Rectal smooth muscle tissue (tissue), 1 donor: ENCODE measurements around the gene SLC7A10.

ENCODE experiments used
- H3K27ac ChIP-seq: one replicate; pipeline ENCODE4 v1.7.0; 2013; ENCODE audit warnings: low read depth, low read length, inconsistent platforms
- H3K27me3 ChIP-seq: one replicate; pipeline ENCODE4 v1.7.0; 2013; ENCODE audit warnings: low read length; ENCODE audit not compliant: control insufficient read depth, insufficient read depth
- H3K36me3 ChIP-seq: one replicate; pipeline ENCODE4 v1.7.0; 2013; ENCODE audit warnings: low read length; ENCODE audit not compliant: control insufficient read depth, insufficient read depth
- H3K4me1 ChIP-seq: one replicate; pipeline ENCODE4 v1.7.0; 2013; ENCODE audit warnings: low read length; ENCODE audit not compliant: control insufficient read depth, insufficient read depth
- H3K4me3 ChIP-seq: one replicate; pipeline ENCODE4 v1.7.0; 2013; ENCODE audit warnings: low read length
- H3K9ac ChIP-seq: one replicate; pipeline ENCODE4 v1.7.0; 2013; ENCODE audit warnings: low read length

The SLC7A10 gene

GRCh38 chr19:33240181-33240771 is 14.6 kb upstream of the SLC7A10 start:
- H3K4me1 ChIP-seq: no peaks in the 10 kb centered on the region
- no peak overlapping the region for H3K4me3 ChIP-seq
- no peaks in the 10 kb centered on the region for H3K36me3 ChIP-seq
- H3K27ac ChIP-seq: no peak overlapping the region
- no peak overlapping the region for H3K9ac ChIP-seq
- H3K27me3 ChIP-seq: peaks cover 2% of the 10 kb centered on the region

GRCh38 chr19:33239223-33239975 is 13.7 kb upstream of the SLC7A10 start:
- Histone ChIP-seq H3K36me3 (no peaks in the 10 kb centered on the region), H3K4me1 (no peaks in the 10 kb centered on the region), H3K27me3 (peaks cover 2% of the 10 kb centered on the region), H3K27ac (no peak overlapping the region), H3K9ac (no peak overlapping the region), H3K4me3 (no peak overlapping the region)

- H3K36me3 ChIP-seq: no peaks in the 10 kb centered on the region
- H3K4me3 ChIP-seq: no peak overlapping the region
- H3K27ac ChIP-seq: no peak overlapping the region
- no peaks in the 10 kb centered on the region for H3K4me1 ChIP-seq
- peaks cover 2% of the 10 kb centered on the region for H3K27me3 ChIP-seq
- H3K9ac ChIP-seq: no peak overlapping the region
Observed at GRCh38 chr19:33238481-33239149, 13.0 kb upstream of the SLC7A10 start.

GRCh38 chr19:33236696-33237390 is 11.2 kb upstream of the SLC7A10 start:
- no peak overlapping the region for H3K27ac ChIP-seq
- H3K4me3 ChIP-seq: no peak overlapping the region
- H3K4me1 ChIP-seq: no peaks in the 10 kb centered on the region
- H3K9ac ChIP-seq: no peak overlapping the region
- no peaks in the 10 kb centered on the region for H3K36me3 ChIP-seq
- no peaks in the 10 kb centered on the region for H3K27me3 ChIP-seq

- Histone ChIP-seq H3K4me1 (no peaks in the 10 kb centered on the region), H3K27me3 (no peaks in the 10 kb centered on the region), H3K4me3 (no peak overlapping the region), H3K27ac (no peak overlapping the region), H3K9ac (no peak overlapping the region), H3K36me3 (no peaks in the 10 kb centered on the region)
Observed at GRCh38 chr19:33235996-33236350, 10.3 kb upstream of the SLC7A10 start.

GRCh38 chr19:33235269-33235995 is 9.8 kb upstream of the SLC7A10 start:
- Histone ChIP-seq H3K36me3 (no peaks in the 10 kb centered on the region), H3K9ac (no peak overlapping the region), H3K27me3 (no peaks in the 10 kb centered on the region), H3K4me1 (no peaks in the 10 kb centered on the region), H3K4me3 (no peak overlapping the region), H3K27ac (no peak overlapping the region)

- no peak overlapping the region for H3K27ac ChIP-seq
- H3K36me3 ChIP-seq: no peaks in the 10 kb centered on the region
- H3K9ac ChIP-seq: no peak overlapping the region
- H3K4me3 ChIP-seq: no peak overlapping the region
- no peaks in the 10 kb centered on the region for H3K27me3 ChIP-seq
- H3K4me1 ChIP-seq: no peaks in the 10 kb centered on the region
Observed at GRCh38 chr19:33234736-33235135, 9.1 kb upstream of the SLC7A10 start.

- Histone ChIP-seq H3K27ac (no peak overlapping the region), H3K36me3 (no peaks in the 10 kb centered on the region), H3K27me3 (no peaks in the 10 kb centered on the region), H3K4me1 (no peaks in the 10 kb centered on the region), H3K9ac (no peak overlapping the region), H3K4me3 (no peak overlapping the region)
Observed at GRCh38 chr19:33234092-33234491, 8.4 kb upstream of the SLC7A10 start.

- Histone ChIP-seq H3K9ac (no peak overlapping the region), H3K27ac (no peak overlapping the region), H3K27me3 (no peaks in the 10 kb centered on the region), H3K4me3 (no peak overlapping the region), H3K4me1 (no peaks in the 10 kb centered on the region), H3K36me3 (no peaks in the 10 kb centered on the region)
Observed at GRCh38 chr19:33233056-33233873, 7.6 kb upstream of the SLC7A10 start.

- H3K4me1 ChIP-seq: no peaks in the 10 kb centered on the region
- no peak overlapping the region for H3K4me3 ChIP-seq
- H3K27ac ChIP-seq: no peak overlapping the region
- H3K9ac ChIP-seq: no peak overlapping the region
- no peaks in the 10 kb centered on the region for H3K36me3 ChIP-seq
- H3K27me3 ChIP-seq: no peaks in the 10 kb centered on the region
Observed at GRCh38 chr19:33232656-33233055, 7.0 kb upstream of the SLC7A10 start.

- Histone ChIP-seq H3K9ac (no peak overlapping the region), H3K4me3 (no peak overlapping the region), H3K36me3 (no peaks in the 10 kb centered on the region), H3K27me3 (peaks cover 4% of the 10 kb centered on the region), H3K27ac (no peak overlapping the region), H3K4me1 (no peaks in the 10 kb centered on the region)
Observed at GRCh38 chr19:33231511-33231910, 5.9 kb upstream of the SLC7A10 start.
